ENCODE data around the gene ANO4.

Gene ANO4

GRCh38 chr12:101027816-101028215, 233.2 kb downstream of the ANO4 start:
- H4K20me1 ChIP-seq (ENCODE audit: insufficient read depth): no peaks in the 10 kb centered on the region
- no peaks in the 10 kb centered on the region for H3K79me2 ChIP-seq (ENCODE audit: insufficient read depth, low read depth)
- no peak overlapping the region for H2AFZ ChIP-seq (ENCODE audit: low read depth)
- no peak overlapping the region for H3K4me2 ChIP-seq
- no peak for TF ChIP-seq CTCF (conservative IDR thresholded peaks at IDR 0.05; ENCODE audit: low read depth, low read length)
- no peaks in the 10 kb centered on the region for H3K27me3 ChIP-seq (ENCODE audit: insufficient read depth, low read depth)
- H3K4me1 ChIP-seq (ENCODE audit: low read depth, poor library complexity, severe bottlenecking): no peaks in the 10 kb centered on the region
- no peaks in the 10 kb centered on the region for H3K36me3 ChIP-seq (ENCODE audit: insufficient read depth)
- no peak overlapping the region for H3K27ac ChIP-seq
- no peak overlapping the region for H3K9ac ChIP-seq
- H3K4me3 ChIP-seq (IDR thresholded peaks at IDR 0.05; ENCODE audit: insufficient read depth, low read depth, low read length): no peak overlapping the region

GRCh38 chr12:101038289-101038871, 243.8 kb downstream of the ANO4 start:
- Histone ChIP-seq H3K27me3 (ENCODE audit: insufficient read depth, low read depth) (no peaks in the 10 kb centered on the region), H3K79me2 (ENCODE audit: insufficient read depth, low read depth) (no peaks in the 10 kb centered on the region), H2AFZ (ENCODE audit: low read depth) (no peak overlapping the region), H4K20me1 (ENCODE audit: insufficient read depth) (no peaks in the 10 kb centered on the region), H3K9ac (no peak overlapping the region), H3K27ac (no peak overlapping the region), H3K4me3 (IDR thresholded peaks at IDR 0.05; ENCODE audit: insufficient read depth, low read depth, low read length) (no peak overlapping the region), H3K4me2 (no peak overlapping the region), H3K4me1 (ENCODE audit: low read depth, poor library complexity, severe bottlenecking) (peaks cover 4% of the 10 kb centered on the region), H3K36me3 (ENCODE audit: insufficient read depth) (no peaks in the 10 kb centered on the region)
- TF ChIP-seq CTCF (conservative IDR thresholded peaks at IDR 0.05; ENCODE audit: low read depth, low read length): no peak

GRCh38 chr12:101039848-101040531, 245.4 kb downstream of the ANO4 start:
- Histone ChIP-seq H3K4me2 (no peak overlapping the region), H3K9ac (no peak overlapping the region), H2AFZ (ENCODE audit: low read depth) (no peak overlapping the region), H3K27ac (no peak overlapping the region), H3K36me3 (ENCODE audit: insufficient read depth) (no peaks in the 10 kb centered on the region), H3K4me1 (ENCODE audit: low read depth, poor library complexity, severe bottlenecking) (peaks cover 4% of the 10 kb centered on the region), H4K20me1 (ENCODE audit: insufficient read depth) (no peaks in the 10 kb centered on the region), H3K4me3 (IDR thresholded peaks at IDR 0.05; ENCODE audit: insufficient read depth, low read depth, low read length) (no peak overlapping the region), H3K79me2 (ENCODE audit: insufficient read depth, low read depth) (no peaks in the 10 kb centered on the region), H3K27me3 (ENCODE audit: insufficient read depth, low read depth) (no peaks in the 10 kb centered on the region)
- no peak for TF ChIP-seq CTCF (conservative IDR thresholded peaks at IDR 0.05; ENCODE audit: low read depth, low read length)

- Histone ChIP-seq H3K4me1 (ENCODE audit: low read depth, poor library complexity, severe bottlenecking) (peaks cover 4% of the 10 kb centered on the region), H4K20me1 (ENCODE audit: insufficient read depth) (no peaks in the 10 kb centered on the region), H3K4me3 (IDR thresholded peaks at IDR 0.05; ENCODE audit: insufficient read depth, low read depth, low read length) (no peak overlapping the region), H3K4me2 (no peak overlapping the region), H3K27ac (no peak overlapping the region), H3K9ac (no peak overlapping the region), H2AFZ (ENCODE audit: low read depth) (no peak overlapping the region), H3K27me3 (ENCODE audit: insufficient read depth, low read depth) (no peaks in the 10 kb centered on the region), H3K36me3 (ENCODE audit: insufficient read depth) (no peaks in the 10 kb centered on the region), H3K79me2 (ENCODE audit: insufficient read depth, low read depth) (no peaks in the 10 kb centered on the region)
- no peak for TF ChIP-seq CTCF (conservative IDR thresholded peaks at IDR 0.05; ENCODE audit: low read depth, low read length)
These were observed 246.4 kb downstream of the ANO4 start for GRCh38 chr12:101040936-101041335.
